H9 (cell line): ENCODE measurements around the gene PTK6. TPM values are rescaled to one million over a fixed set of nuclear protein-coding genes. Genes with fewer than 3 reads are reported as not detected.

Source experiments
- DNase-seq: peaks from one replicate; pipeline ENCODE4 v3.0.0-alpha.2; 2017
- H2AFZ ChIP-seq: one replicate; pipeline ENCODE4 v1.6.1; 2013; ENCODE audit warnings: mild to moderate bottlenecking, low read length, control low read depth, moderate library complexity
- H2AK5ac ChIP-seq: 2 replicates; pipeline ENCODE4 v1.6.1; 2013; ENCODE audit warnings: low read length, control low read depth, mixed read lengths; ENCODE audit not compliant: insufficient read length
- H2BK120ac ChIP-seq: one replicate; pipeline ENCODE4 v1.6.1; 2013; ENCODE audit warnings: low read depth, mild to moderate bottlenecking, low read length, control low read depth, inconsistent platforms; ENCODE audit not compliant: poor library complexity, severe bottlenecking
- H2BK12ac ChIP-seq: 2 replicates; pipeline ENCODE4 v1.6.1; 2013; ENCODE audit warnings: low read length, control low read depth, mixed read lengths, low read depth; ENCODE audit not compliant: insufficient read length
- H2BK15ac ChIP-seq: 2 replicates; pipeline ENCODE4 v1.6.1; 2013; ENCODE audit warnings: low read depth, low read length, control low read depth
- H2BK20ac ChIP-seq: one replicate; pipeline ENCODE4 v1.6.1; 2013; ENCODE audit warnings: low read depth, mild to moderate bottlenecking, low read length, control low read depth, inconsistent platforms; ENCODE audit not compliant: poor library complexity, severe bottlenecking
- H2BK5ac ChIP-seq: 2 replicates; pipeline ENCODE4 v1.6.1; 2013; ENCODE audit warnings: low read length, control low read depth, mixed read lengths; ENCODE audit not compliant: insufficient read length
- H3K14ac ChIP-seq: 2 replicates; pipeline ENCODE4 v1.6.1; 2013; ENCODE audit warnings: low read length, control low read depth; ENCODE audit not compliant: insufficient read depth
- H3K18ac ChIP-seq: 2 replicates; pipeline ENCODE4 v1.6.1; 2013; ENCODE audit warnings: low read depth, mild to moderate bottlenecking, mixed read lengths, low read length, control low read depth; ENCODE audit not compliant: insufficient read length
- H3K23ac ChIP-seq: 2 replicates; pipeline ENCODE4 v1.6.1; 2013; ENCODE audit warnings: low read length, control low read depth, mixed read lengths, low read depth; ENCODE audit not compliant: insufficient read length
- H3K23me2 ChIP-seq: 2 replicates; pipeline ENCODE4 v1.6.1; 2013; ENCODE audit warnings: low read depth, mild to moderate bottlenecking, mixed read lengths, low read length, control low read depth; ENCODE audit not compliant: insufficient read length, poor library complexity, severe bottlenecking
- H3K27ac ChIP-seq: 2 replicates; pipeline ENCODE4 v1.5.1; 2013; ENCODE audit warnings: low read length, control low read depth, mixed read lengths, low read depth; ENCODE audit not compliant: insufficient read length
- H3K27me3 ChIP-seq: 2 replicates; pipeline ENCODE4 v1.6.1; 2013; ENCODE audit warnings: low read length, control low read depth, inconsistent platforms; ENCODE audit not compliant: insufficient read depth
- H3K4ac ChIP-seq: 2 replicates; pipeline ENCODE4 v1.6.1; 2013; ENCODE audit warnings: low read depth, mild to moderate bottlenecking, control low read depth, inconsistent platforms, low read length, moderate library complexity
- H3K4me1 ChIP-seq: 2 replicates; pipeline ENCODE4 v1.6.1; 2013; ENCODE audit warnings: low read length, control low read depth, inconsistent platforms; ENCODE audit not compliant: insufficient read depth
- H3K4me2 ChIP-seq: 2 replicates; pipeline ENCODE4 v1.6.1; 2013; ENCODE audit warnings: low read length, control low read depth, mixed read lengths; ENCODE audit not compliant: insufficient read length, insufficient read depth
- H3K56ac ChIP-seq: 2 replicates; pipeline ENCODE4 v1.6.1; 2013; ENCODE audit warnings: low read depth, mild to moderate bottlenecking, mixed read lengths, low read length, control low read depth; ENCODE audit not compliant: insufficient read length
- H3K79me1 ChIP-seq: 2 replicates; pipeline ENCODE4 v1.6.1; 2013; ENCODE audit warnings: low read depth, mild to moderate bottlenecking, moderate library complexity, low read length, control low read depth, inconsistent platforms; ENCODE audit not compliant: insufficient read depth, poor library complexity, severe bottlenecking
- H3K79me2 ChIP-seq: 2 replicates; pipeline ENCODE4 v1.6.1; 2013; ENCODE audit warnings: low read length, control low read depth, inconsistent platforms; ENCODE audit not compliant: insufficient read depth
- H3K9ac ChIP-seq: 2 replicates; pipeline ENCODE4 v1.6.1; 2013; ENCODE audit warnings: low read length, control low read depth, mixed read lengths; ENCODE audit not compliant: insufficient read length; ENCODE audit errors: extremely low read depth
- H3K9me3 ChIP-seq: one replicate; pipeline ENCODE4 v1.6.1; 2013; ENCODE audit warnings: low read depth, low read length, inconsistent platforms; ENCODE audit not compliant: control insufficient read depth
- H3T11ph ChIP-seq: one replicate; pipeline ENCODE4 v1.6.1; 2013; ENCODE audit warnings: mild to moderate bottlenecking, low read length, control low read depth, inconsistent platforms
- H4K20me1 ChIP-seq: one replicate; pipeline ENCODE4 v1.6.1; 2013; ENCODE audit not compliant: control insufficient read depth, insufficient read length, insufficient read depth
- H4K5ac ChIP-seq: 2 replicates; pipeline ENCODE4 v1.6.1; 2013; ENCODE audit warnings: low read depth, mild to moderate bottlenecking, mixed read lengths, low read length, control low read depth; ENCODE audit not compliant: insufficient read length
- H4K8ac ChIP-seq: replicated peaks from 2 replicates; pipeline ENCODE4 v1.6.1; 2013; ENCODE audit warnings: low read length, control low read depth, mixed read lengths, low read depth; ENCODE audit not compliant: insufficient read length
- H4K91ac ChIP-seq: 2 replicates; pipeline ENCODE4 v1.6.1; 2013; ENCODE audit warnings: low read depth, mild to moderate bottlenecking, moderate library complexity, mixed read lengths, low read length, control low read depth; ENCODE audit not compliant: insufficient read length
- H3K27ac Mint-ChIP-seq, 3 experiments: 2 replicates in 2 of 3; 3 replicates in 1 of 3; pipeline ENCODE4 v1.8.0; 2020 to 2021; ENCODE audit warnings: mixed read lengths in 3 of 3, mild to moderate bottlenecking in 1 of 3, moderate library complexity in 1 of 3
- H3K27me3 Mint-ChIP-seq: 2 replicates; pipeline ENCODE4 v1.8.0; 2021; ENCODE audit warnings: low read depth, mild to moderate bottlenecking, moderate library complexity, mixed read lengths
- H3K36me3 Mint-ChIP-seq, 3 experiments: 2 replicates in 2 of 3; 3 replicates in 1 of 3; pipeline ENCODE4 v1.8.0; 2020 to 2021; ENCODE audit warnings: low read depth in 3 of 3, mixed read lengths in 3 of 3; ENCODE audit not compliant: insufficient read depth in 1 of 3
- H3K4me1 Mint-ChIP-seq, 2 experiments: 2 replicates each; pipeline ENCODE4 v1.8.0; 2020; ENCODE audit warnings: mixed read lengths in 2 of 2
- H3K4me3 Mint-ChIP-seq, 2 experiments: 2 replicates in 1 of 2; 3 replicates in 1 of 2; pipeline ENCODE4 v1.8.0; 2020 to 2021; ENCODE audit warnings: mild to moderate bottlenecking in 2 of 2, mixed read lengths in 2 of 2, moderate library complexity in 1 of 2
- H3K9me3 Mint-ChIP-seq, 2 experiments: 2 replicates in 1 of 2; 3 replicates in 1 of 2; pipeline ENCODE4 v1.8.0; 2020; ENCODE audit warnings: mild to moderate bottlenecking in 2 of 2, mixed read lengths in 2 of 2, moderate library complexity in 1 of 2
- WGBS: extraction: QIAGEN DNeasy Blood & Tissue Kit; methylation state at CpG from one replicate; pipeline ENCODE4 v1.1.7; 2013; ENCODE audit warnings: missing lambda C conversion rate, low lambda C conversion rate, mixed read lengths; ENCODE audit not compliant: insufficient read length; ENCODE audit errors: extremely low coverage; 5-methylcytosine and 5-hydroxymethylcytosine counted together
- total RNA-seq: library from RNA; stranded (reverse); gene quantifications from 2 replicates; pipeline ENCODE4 v1.2.1, GENCODE V29; 2021
- TF ChIP-seq, protein P1 (sequence below): fragments of 200-600 bp; sonication (generic); conservative IDR thresholded peaks from 3 replicates; pipeline ENCODE4 v1.8.0; 2021; ENCODE audit warnings: antibody characterized with exemption, mild to moderate bottlenecking

PTK6 gene
- total RNA-seq, 1 experiment from 2014 or later, result 0.46 TPM

DNA sequence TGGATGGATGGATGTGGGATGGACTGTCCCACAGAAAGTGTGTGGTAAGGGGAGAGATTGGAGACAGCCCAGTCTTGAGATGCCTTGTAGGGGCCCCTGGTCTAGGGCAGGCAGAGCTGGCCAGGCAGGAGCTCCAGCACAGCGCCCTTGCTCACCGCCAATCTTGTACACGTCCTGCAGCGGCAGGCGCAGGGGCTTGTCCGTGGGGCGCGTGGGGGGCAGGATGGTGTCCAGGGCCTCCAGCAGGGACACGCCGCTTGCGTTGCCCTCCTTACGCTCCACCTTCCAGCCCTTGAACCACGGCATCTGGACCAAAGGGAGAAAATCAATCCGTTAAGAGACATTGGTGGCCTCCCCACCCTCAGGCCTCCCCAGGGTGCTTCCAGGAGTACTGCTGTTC lies 44.2 kb downstream of the PTK6 start:
- Histone ChIP-seq H3K18ac (no peak overlapping the region), H3K4me1 (no peaks in the 10 kb centered on the region), H3K14ac (no peak overlapping the region), H4K91ac (no peak overlapping the region), H2BK20ac (no peak overlapping the region), H2AK5ac (no peak overlapping the region), H4K8ac (no peak overlapping the region), H2BK12ac (no peak overlapping the region), H2BK15ac (no peak overlapping the region), H3K23ac (no peak overlapping the region), H3K4me2 (no peak overlapping the region), H3T11ph (no peak overlapping the region), H3K56ac (no peak overlapping the region), H3K23me2 (peaks cover under 1% of the 10 kb centered on the region), H3K27me3 (peaks cover 4% of the 10 kb centered on the region; the same call in 1 of the 2 replicates), H2BK5ac (no peak overlapping the region), H4K20me1 (no peaks in the 10 kb centered on the region), H4K5ac (no peak overlapping the region), H3K9me3 (no peaks in the 10 kb centered on the region), H3K4ac (no peak overlapping the region), H3K79me1 (no peaks in the 10 kb centered on the region), H2BK120ac (no peak overlapping the region), H3K27ac (no peak overlapping the region), H3K9ac (no peak overlapping the region), H3K79me2 (no peaks in the 10 kb centered on the region), H2AFZ (no peak overlapping the region)
- DNase-seq, result no peak
- no peak overlapping the region for H3K4me3 Mint-ChIP-seq
- TF ChIP-seq, protein P1, sequence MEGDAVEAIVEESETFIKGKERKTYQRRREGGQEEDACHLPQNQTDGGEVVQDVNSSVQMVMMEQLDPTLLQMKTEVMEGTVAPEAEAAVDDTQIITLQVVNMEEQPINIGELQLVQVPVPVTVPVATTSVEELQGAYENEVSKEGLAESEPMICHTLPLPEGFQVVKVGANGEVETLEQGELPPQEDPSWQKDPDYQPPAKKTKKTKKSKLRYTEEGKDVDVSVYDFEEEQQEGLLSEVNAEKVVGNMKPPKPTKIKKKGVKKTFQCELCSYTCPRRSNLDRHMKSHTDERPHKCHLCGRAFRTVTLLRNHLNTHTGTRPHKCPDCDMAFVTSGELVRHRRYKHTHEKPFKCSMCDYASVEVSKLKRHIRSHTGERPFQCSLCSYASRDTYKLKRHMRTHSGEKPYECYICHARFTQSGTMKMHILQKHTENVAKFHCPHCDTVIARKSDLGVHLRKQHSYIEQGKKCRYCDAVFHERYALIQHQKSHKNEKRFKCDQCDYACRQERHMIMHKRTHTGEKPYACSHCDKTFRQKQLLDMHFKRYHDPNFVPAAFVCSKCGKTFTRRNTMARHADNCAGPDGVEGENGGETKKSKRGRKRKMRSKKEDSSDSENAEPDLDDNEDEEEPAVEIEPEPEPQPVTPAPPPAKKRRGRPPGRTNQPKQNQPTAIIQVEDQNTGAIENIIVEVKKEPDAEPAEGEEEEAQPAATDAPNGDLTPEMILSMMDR, result no peak
- peaks cover 15 to 24% (median 15%) of the 10 kb centered on the region in 3 experiments; a peak in 6 of 7 replicates for H3K36me3 Mint-ChIP-seq
- H3K9me3 Mint-ChIP-seq, result peaks cover 2 to 11% of the 10 kb centered on the region in 2 experiments; a peak in 3 of 5 replicates
- H3K27me3 Mint-ChIP-seq, result peaks cover 53% of the 10 kb centered on the region
- H3K27ac Mint-ChIP-seq, result no peak overlapping the region
- WGBS, result no CpG with 5 or more reads among the region's 14 CpGs
- H3K4me1 Mint-ChIP-seq, result peaks cover 4 to 10% of the 10 kb centered on the region in 2 experiments; a peak in 3 of 4 replicates
